KOPT-K1 (cell line): Measurements from ENCODE around the gene CCDC32.

Experiments used
- H3K27ac ChIP-seq: fragments of 200-600 bp; sonication (generic); 2 replicates; pipeline ENCODE4 v1.5.1; 2016; ENCODE audit warnings: antibody characterized with exemption, mild to moderate bottlenecking, low read depth, low read length; ENCODE audit not compliant: poor library complexity, severe bottlenecking
- H3K36me3 ChIP-seq: fragments of 200-600 bp; sonication (generic); 2 replicates; pipeline ENCODE4 v1.5.1; 2017; ENCODE audit warnings: antibody characterized with exemption, mild to moderate bottlenecking, low read length, moderate library complexity; ENCODE audit not compliant: insufficient read depth
- H3K9me3 ChIP-seq: fragments of 200-600 bp; sonication (generic); 2 replicates; pipeline ENCODE4 v1.5.1; 2017; ENCODE audit warnings: antibody characterized with exemption, low read length, mild to moderate bottlenecking; ENCODE audit not compliant: insufficient read depth, poor library complexity, severe bottlenecking

Gene CCDC32

DNA sequence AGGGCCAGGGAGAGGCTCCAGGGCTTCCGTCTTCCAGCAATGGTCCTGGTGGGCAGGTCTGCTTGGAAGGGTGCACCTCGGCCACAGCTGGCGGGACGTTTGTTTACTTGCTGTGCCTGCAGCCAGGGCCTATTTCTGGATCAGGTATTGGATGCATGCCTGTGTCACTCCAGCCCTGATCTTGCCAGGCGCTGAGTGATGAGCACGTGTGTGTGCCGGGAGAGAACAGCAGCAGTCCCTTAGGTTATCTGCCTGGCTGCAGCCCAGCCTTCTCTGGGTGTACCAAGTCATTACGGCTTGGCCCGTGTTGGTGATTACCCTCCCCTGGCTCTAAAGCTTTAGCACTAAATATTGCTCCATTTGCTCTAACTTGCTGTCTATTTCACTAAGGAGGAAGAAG lies 14.9 kb downstream of the CCDC32 start:
- Histone ChIP-seq H3K36me3 (peaks cover 11% of the 10 kb centered on the region; the same call in 1 of the 2 replicates), H3K9me3 (no peaks in the 10 kb centered on the region), H3K27ac (no peak overlapping the region)

DNA sequence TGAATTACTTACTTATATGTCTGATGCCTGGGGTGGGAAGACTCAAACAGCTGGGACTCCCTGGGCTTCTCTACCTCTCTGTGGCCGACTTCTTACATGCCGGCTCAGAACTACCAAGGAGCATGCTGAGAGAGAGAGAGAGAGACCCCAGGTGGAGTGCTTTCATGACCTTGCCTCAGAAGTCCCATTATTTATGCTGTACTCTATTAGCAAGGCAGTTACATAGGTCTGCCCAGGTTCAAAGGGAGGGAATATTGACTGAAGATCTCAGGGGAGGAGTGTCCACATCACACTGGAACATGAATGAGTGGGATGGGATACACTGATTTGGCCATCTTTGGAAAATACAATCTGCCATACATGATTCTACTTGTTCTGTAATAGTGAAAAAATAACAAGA lies 16.2 kb downstream of the CCDC32 start:
- Histone ChIP-seq H3K27ac (no peak overlapping the region), H3K9me3 (no peaks in the 10 kb centered on the region)

DNA sequence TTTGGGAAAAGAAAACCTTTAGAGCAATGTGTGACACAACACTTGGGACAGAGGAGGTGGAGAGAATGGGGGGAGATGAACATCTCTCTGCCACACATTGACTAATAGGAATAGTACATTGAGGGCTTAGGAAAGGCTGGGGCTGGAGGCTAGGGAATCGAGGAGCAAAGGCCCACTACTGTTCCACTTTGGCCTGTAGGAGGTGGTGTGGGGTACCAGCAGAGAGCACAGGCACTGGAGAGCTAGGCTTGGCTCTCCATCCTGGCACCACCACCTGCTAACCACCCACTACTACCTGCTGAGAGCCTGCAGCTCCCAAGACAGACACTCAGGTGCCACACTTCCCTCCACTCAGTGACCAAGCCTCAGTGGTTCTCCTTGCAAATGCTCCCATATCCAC lies 19.4 kb downstream of the CCDC32 start:
- Histone ChIP-seq H3K9me3 (no peaks in the 10 kb centered on the region), H3K27ac (no peak overlapping the region), H3K36me3 (no peaks in the 10 kb centered on the region)

More for the DNA sequence above, 16.2 kb downstream of the CCDC32 start:
- H3K36me3 ChIP-seq, result peaks cover 7% of the 10 kb centered on the region; the same call in 1 of the 2 replicates

DNA sequence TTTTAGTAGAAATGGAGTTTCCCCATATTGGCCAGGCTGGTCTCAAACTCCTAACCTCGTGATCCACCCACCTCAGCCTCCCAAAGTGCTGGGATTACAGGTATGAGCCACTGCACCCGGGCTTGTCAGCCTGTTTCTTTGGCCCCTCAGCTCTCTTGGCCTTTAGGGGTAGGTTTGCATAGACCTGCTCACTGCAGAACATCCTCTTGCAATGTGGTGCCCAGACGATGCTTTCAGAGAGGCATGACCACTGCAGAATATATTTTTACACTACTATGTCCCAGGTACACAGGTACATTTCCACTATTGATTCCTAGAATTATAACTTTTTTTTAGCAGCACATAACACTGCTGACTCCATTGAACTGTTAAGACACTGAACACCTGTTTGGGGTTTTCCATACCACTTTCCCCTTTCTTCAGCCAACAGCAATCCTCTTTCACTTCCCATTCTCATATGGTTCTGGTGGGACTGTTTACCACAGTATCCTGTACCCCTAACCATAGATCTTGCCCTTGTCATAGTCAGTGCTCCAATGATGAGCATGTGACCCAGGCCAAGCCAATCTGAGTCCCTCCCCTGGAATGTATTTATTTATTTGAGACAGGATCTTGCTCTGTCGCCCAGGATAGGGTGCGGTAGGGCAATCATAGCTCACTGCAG lies 21.1 kb downstream of the CCDC32 start:
- H3K36me3 ChIP-seq, result no peaks in the 10 kb centered on the region
- H3K9me3 ChIP-seq, result no peaks in the 10 kb centered on the region
- no peak overlapping the region for H3K27ac ChIP-seq

DNA sequence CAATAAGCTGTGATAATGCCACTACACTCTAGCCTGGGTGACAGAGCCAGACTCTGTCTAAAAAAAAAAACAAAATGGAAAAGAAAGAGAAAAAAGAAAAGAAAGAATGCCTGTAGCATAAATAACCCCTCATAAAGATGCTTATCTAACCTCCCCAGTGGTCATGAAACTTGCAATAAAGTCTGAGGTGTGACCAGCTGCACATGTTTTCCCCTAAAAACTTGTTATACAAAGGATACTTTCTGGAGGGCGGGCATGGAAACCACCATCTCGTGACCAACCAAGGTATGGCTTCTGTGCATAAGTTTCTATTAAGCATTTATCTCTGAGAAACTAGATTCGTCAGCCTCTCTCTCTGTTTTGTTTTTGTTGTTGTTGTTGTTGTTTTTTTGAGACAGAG lies 21.8 kb downstream of the CCDC32 start:
- Histone ChIP-seq H3K9me3 (no peaks in the 10 kb centered on the region), H3K27ac (no peak overlapping the region), H3K36me3 (no peaks in the 10 kb centered on the region)

DNA sequence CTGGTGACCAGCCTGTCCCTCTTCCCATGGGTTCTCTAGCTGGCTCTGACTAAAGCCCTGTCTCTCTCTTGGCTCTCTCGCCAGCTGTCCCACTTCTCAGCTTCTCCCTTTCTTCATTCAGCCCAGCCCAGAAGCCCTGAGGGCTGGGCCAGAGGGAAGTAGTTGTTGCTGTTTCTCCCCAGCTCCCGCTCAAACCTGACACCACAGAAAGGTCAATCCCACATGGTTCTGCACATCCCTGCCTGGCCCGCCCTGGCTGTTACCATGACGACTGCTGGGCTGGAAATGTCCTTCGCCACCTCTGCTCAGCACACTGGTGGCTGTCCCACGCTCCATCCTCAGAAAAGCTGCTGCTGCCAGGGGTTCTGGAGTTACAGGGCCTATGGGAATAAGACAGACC lies 25.9 kb downstream of the CCDC32 start:
- Histone ChIP-seq H3K27ac (no peak overlapping the region), H3K36me3 (no peaks in the 10 kb centered on the region), H3K9me3 (no peaks in the 10 kb centered on the region)

DNA sequence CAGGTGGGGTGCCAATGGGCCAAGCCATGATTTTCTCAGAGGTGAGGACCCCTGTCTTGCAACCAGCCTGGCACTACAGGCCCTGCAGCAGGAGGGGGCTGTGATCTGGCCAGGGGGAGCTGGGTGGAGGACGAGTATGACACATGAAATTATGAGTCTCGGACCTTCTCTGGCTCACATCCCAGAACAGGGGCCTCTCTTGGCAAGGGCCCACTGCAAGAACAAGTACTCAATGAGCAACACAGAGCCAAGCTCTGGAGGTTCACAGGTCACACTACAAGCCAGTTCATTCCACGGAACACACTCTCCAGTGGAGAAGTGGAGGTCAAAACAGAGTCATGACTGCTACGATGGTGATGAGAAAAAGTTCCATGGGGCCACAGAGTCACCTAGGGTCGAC lies 28.3 kb downstream of the CCDC32 start:
- H3K9me3 ChIP-seq, result no peaks in the 10 kb centered on the region
- no peaks in the 10 kb centered on the region for H3K36me3 ChIP-seq
- no peak overlapping the region for H3K27ac ChIP-seq

DNA sequence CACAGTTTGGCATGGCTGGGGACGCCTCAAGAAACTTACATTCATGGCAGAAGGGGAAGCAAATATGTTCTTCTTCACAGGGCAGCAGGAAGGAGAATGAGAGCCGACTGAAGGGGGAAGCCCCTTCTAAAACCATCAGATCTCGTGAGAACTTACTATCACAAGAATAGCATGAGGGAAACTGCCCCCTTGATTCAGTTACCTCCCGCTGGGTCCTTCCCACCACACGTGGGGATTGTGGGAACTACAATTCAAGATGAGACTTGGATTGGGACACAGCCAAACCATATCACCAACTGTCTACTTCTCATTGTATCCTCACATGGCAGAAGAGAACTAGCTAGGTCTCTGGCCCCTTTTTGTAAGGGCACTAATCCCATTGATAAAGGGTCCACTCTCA lies 30.5 kb downstream of the CCDC32 start:
- no peaks in the 10 kb centered on the region for H3K36me3 ChIP-seq

DNA sequence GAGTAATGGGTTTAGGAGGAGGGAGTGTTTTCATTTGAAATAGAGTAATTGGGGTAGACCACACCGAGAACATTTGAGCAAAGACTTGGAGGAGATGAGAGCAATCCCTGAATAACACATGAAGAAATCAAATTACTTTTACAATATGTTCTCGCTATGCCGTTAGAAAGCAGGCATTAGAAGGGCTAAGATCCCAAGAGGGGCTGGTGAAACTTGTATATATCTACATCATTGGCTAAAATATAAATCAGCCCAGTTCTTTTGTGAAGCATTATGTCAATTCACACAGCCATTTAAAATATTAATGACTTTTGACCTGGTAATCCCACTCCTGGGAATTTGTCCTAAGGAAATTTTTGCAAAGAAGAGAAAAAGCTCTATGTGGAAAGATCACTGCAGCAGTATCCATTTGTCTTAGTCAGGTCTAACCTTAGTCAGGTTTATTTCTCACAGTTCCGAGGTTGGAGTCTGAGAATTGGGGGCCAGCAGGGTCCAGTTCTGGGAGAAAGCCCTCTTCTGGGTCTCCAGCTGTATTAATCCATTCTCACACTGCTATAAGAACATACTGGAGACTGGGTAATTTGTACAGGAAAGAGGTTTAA lies 31.0 kb downstream of the CCDC32 start:
- Histone ChIP-seq H3K9me3 (no peaks in the 10 kb centered on the region), H3K36me3 (no peaks in the 10 kb centered on the region), H3K27ac (no peak overlapping the region)

More for the DNA sequence above, 30.5 kb downstream of the CCDC32 start:
- Histone ChIP-seq H3K27ac (no peak overlapping the region), H3K9me3 (no peaks in the 10 kb centered on the region)

DNA sequence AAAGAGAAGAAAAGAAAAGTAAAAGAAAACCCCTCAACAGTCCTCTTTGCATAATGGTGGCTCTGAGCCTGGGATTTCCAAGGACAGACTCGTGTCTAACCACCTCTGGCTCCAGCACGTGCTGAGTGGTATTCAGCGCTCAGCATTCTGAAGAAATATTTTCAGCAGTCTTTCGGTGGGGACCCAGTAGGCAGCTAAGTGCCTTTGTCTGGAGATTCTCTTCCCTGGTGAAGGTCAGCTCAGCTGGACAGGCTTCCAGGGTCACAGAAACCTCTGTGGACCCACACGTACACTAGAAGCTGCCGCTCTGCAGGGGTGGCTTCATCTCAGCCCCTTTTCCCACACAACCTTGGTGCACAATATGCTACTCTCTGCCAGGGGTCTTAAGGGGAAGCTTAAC lies 36.0 kb downstream of the CCDC32 start:
- Histone ChIP-seq H3K36me3 (no peaks in the 10 kb centered on the region), H3K27ac (no peak overlapping the region), H3K9me3 (no peaks in the 10 kb centered on the region)

DNA sequence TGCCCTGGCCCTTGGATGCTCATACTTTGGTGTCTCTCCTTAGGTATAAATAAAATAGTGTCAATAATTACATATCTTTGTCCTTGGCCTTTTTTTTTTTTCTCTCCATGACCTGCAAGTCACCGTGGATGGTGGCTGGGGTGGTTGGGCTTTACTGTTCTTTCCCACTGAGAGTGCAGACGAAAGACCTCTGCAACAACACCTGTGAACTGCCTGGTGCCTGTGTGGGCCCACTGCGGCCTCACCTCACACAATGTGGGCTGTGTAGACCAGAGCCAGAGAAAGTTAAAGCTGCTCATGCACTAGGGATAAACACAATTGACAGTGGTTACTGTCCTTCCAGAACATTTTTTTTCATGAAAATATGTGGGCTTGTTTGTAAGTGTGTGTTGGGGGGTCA lies 39.0 kb downstream of the CCDC32 start:
- Histone ChIP-seq H3K27ac (no peak overlapping the region), H3K9me3 (no peaks in the 10 kb centered on the region), H3K36me3 (no peaks in the 10 kb centered on the region)

DNA sequence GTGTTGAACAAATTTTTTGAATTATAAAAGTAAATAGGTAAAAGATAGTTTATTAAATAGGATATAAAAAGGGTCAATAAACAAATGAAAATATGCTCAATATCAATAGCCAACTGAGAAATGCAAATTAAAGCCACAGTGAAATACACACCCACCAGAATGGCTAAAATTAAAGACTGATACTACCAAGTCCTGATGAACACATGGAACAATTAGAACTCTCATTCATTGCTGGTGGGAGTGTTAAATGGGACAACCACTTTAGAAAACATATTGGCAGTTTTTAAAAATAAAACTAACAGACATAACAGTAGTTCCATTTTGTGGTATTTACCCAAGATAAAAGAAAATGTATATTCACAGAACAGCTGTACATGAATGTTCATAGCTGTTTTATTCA lies 41.2 kb downstream of the CCDC32 start:
- H3K27ac ChIP-seq, result no peak overlapping the region
- H3K36me3 ChIP-seq, result no peaks in the 10 kb centered on the region
- no peaks in the 10 kb centered on the region for H3K9me3 ChIP-seq

DNA sequence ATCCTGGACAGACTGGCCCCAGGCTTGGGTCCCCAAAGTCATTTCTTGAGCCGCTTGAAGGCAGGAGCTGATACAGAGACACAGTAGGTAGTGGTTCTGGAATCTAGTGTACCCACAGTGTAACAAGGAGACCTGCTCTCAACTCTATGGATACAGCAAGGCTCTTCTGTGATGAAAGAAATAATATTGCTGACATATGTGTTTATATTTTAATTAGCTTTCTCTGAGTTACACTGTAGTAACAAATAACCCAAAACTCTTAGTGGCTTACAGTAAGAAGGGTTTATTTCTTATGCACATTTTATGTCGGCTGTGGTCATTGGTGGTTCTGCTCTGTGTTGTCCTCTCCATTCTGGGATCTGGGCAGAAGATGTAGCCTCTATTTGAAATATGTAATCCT lies 48.5 kb downstream of the CCDC32 start:
- no peaks in the 10 kb centered on the region for H3K36me3 ChIP-seq
- no peaks in the 10 kb centered on the region for H3K9me3 ChIP-seq
- H3K27ac ChIP-seq, result no peak overlapping the region

DNA sequence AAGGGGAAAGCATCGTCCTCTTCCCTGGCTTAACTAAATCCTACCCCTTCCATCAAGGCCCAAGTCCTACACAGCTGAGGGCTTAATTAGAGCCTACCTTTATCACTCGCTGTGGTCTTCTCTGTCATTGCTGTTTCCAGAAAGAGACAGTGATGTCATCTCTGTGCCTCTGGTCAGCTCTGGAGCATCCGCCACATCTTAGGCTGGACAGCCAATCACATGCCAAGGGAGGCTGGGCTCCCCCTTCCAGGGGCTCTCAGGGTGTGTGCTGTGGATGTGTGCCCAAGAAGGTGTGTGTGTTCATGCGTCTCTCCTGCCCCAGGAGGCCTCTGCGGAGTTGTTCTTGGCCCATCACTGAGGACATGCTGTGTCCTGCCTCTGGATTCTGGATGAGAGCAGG lies 51.2 kb downstream of the CCDC32 start:
- Histone ChIP-seq H3K36me3 (no peaks in the 10 kb centered on the region), H3K9me3 (no peaks in the 10 kb centered on the region), H3K27ac (no peak overlapping the region)

DNA sequence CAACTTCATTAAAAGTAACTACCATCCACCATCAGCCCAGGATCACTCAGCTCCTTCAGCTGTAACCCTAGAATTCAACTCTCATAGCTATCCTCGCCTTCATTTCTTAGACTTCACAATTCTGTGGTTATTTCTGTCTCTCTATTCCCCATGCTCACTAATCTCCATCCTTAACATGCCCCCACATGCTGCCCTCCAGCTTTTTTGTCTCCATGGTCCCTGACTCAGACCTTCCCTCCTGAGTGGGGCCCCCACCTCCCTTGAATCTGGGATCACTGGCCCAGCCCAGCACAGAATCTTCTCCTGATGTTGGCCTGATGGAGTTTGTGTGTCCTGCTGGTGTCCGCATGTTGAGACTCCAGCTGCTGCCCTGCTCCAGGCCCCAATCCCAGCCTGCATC lies 52.4 kb downstream of the CCDC32 start:
- no peaks in the 10 kb centered on the region for H3K36me3 ChIP-seq
- no peak overlapping the region for H3K27ac ChIP-seq
- no peaks in the 10 kb centered on the region for H3K9me3 ChIP-seq

DNA sequence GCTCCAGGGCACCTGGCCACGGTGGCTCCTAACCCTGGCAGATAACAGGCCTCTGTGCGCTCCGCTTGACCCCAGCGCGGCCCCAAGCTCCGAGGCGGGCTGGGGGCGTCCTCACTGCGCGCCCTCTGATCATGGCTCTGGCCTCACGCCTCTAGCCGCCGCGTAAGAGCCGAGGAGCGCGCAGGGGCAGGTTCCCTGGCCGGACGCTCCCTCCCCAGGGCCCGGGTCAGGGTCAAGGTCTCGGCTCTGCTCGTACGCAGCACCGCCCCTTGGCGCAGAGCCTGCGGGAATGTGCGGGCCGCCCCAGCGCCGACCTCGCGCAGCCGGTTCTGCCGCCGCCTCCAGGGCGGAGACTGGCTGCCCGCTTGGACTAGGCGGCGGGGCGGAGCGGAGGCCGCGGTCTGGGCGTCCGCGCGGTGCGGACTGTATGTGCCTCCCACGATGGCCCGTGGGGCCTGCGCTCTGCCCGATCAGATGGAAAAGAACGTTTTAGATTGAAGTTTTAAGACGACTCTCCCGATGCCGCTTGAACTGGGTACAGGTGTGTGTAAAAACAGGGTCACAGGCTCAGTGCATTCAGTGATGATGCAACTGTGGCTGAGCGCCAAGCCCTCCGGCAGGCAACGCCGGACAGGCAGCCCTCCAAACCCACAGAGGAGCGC lies 53.2 kb downstream of the CCDC32 start:
- Histone ChIP-seq H3K9me3 (no peaks in the 10 kb centered on the region), H3K27ac (no peak overlapping the region)

More for the DNA sequence above, 53.2 kb downstream of the CCDC32 start:
- no peaks in the 10 kb centered on the region for H3K36me3 ChIP-seq
